DMS 273 (cell line): Measurements from ENCODE around the gene RAI1.
A peak's percentile ranks its signal among the peaks of the same experiment; 100 is the strongest.

Source experiments
- DNase-seq: peaks from one replicate; lab custom pipeline; 2025; ENCODE audit not compliant: unreplicated experiment; lab: John Stamatoyannopoulos, UW

RAI1 gene

GRCh38 chr17:17824783-17825614 lies 143.7 kb downstream of the RAI1 start:
- DNase-seq = no peak

GRCh38 chr17:17826342-17826713 lies 145.1 kb downstream of the RAI1 start:
- no peak for DNase-seq

- no peak for DNase-seq
These were observed 145.9 kb downstream of the RAI1 start for GRCh38 chr17:17826942-17827785.

- DNase-seq = no peak
These were observed 146.8 kb downstream of the RAI1 start for GRCh38 chr17:17827826-17828621.

- DNase-seq = no peak
These were observed 149.0 kb downstream of the RAI1 start for GRCh38 chr17:17830269-17830567.

GRCh38 chr17:17830740-17831207 lies 149.5 kb downstream of the RAI1 start:
- DNase-seq = no peak

- DNase-seq = no peak
These were observed 150.2 kb downstream of the RAI1 start for GRCh38 chr17:17831208-17832031.

GRCh38 chr17:17832032-17832363 lies 150.7 kb downstream of the RAI1 start:
- no peak for DNase-seq

GRCh38 chr17:17833658-17834357 lies 152.6 kb downstream of the RAI1 start:
- DNase-seq = no peak

GRCh38 chr17:17834974-17835373 lies 153.7 kb downstream of the RAI1 start:
- no peak for DNase-seq

GRCh38 chr17:17835415-17836249 lies 154.4 kb downstream of the RAI1 start:
- no peak for DNase-seq

GRCh38 chr17:17836250-17836817 lies 155.1 kb downstream of the RAI1 start:
- peak; percentile 97 for DNase-seq

- peak; percentile 67 for DNase-seq
These were observed 155.6 kb downstream of the RAI1 start, which contains the start of gene SREBF1 for GRCh38 chr17:17836818-17837379. Gene SREBF1 (minus strand): TSS chr17:17836986. CDS start chr17:17836817, 169 bp downstream.

GRCh38 chr17:17837380-17837821 lies 156.1 kb downstream of the RAI1 start:
- DNase-seq = peak; percentile 53

GRCh38 chr17:17837966-17838962 lies 157.0 kb downstream of the RAI1 start:
- DNase-seq = peak; percentile 54

- peak; percentile 93 for DNase-seq
These were observed 158.8 kb downstream of the RAI1 start for GRCh38 chr17:17839791-17840707.
